ENCODE measurements around the gene GRIK5. TPM values are rescaled to one million over a fixed set of nuclear protein-coding genes. Genes with fewer than 3 reads are reported as not detected.
A peak's percentile ranks its signal among the peaks of the same experiment; 100 is the strongest.

GRIK5 gene
- total RNA-seq, 1 experiment from 2014 or later, result 0.96 TPM

- TF ChIP-seq EZH2 (IDR thresholded peaks at IDR 0.05; ENCODE audit: low read depth) (no peak), CTCF (conservative IDR thresholded peaks at IDR 0.05) (no peak)
- Histone ChIP-seq H3K27me3 (ENCODE audit: insufficient read depth, low read depth) (0 out of 2 replicates have a peak, but pooled peaks cover 1% of the 10 kb centered on the region), H3K4me2 (peak overlapping the region; percentile 81), H2AFZ (peak overlapping the region; percentile 84), H3F3A (ENCODE audit: insufficient read depth, low read depth) (peaks cover 16% of the 10 kb centered on the region; the same call in 1 of the 2 replicates), H3K79me2 (ENCODE audit: low read depth) (peaks cover 47% of the 10 kb centered on the region), H3K4me3 (peak overlapping the region; percentile 78), H3K9me2 (ENCODE audit: insufficient read depth) (no peaks in the 10 kb centered on the region), H4K20me1 (ENCODE audit: insufficient read depth) (peaks cover 26% of the 10 kb centered on the region), H3K27ac (peak overlapping the region; percentile 90), H3K36me3 (ENCODE audit: low read depth) (no peaks in the 10 kb centered on the region), H3K4me1 (replicated peaks; ENCODE audit: insufficient read depth) (peaks cover 25% of the 10 kb centered on the region), H3K9me3 (ENCODE audit: insufficient read depth, low read depth) (no peaks in the 10 kb centered on the region)
- intact Hi-C loops (cut with micrococcal nuclease; ENCODE audit: unreplicated experiment), result loop anchor here (5.0 kb wide), 3 partner anchors 42 to 187 kb away; partner anchors contain the start of gene RABAC1
- TSS peak; percentile 74 for BruUV-seq (replicated peaks)
- peak; percentile 34 to 39 for DNase-seq
- ChIA-PET CTCF (no interaction called here), POLR2A (ENCODE audit: unreplicated experiment) (no interaction called here)
Observed at GRCh38 chr19:42074513-42075363, 4.7 kb upstream of the GRIK5 start.

- ChIA-PET POLR2A (ENCODE audit: unreplicated experiment) (no interaction called here), CTCF (interaction anchor here (0.8 kb wide), 1 partner anchor 10 kb away, joined by 3 read pairs; no protein-coding TSS in a partner anchor)
- H2AFZ ChIP-seq, result no peak overlapping the region
- no peak overlapping the region for H3K4me3 ChIP-seq
- DNase-seq, result no peak
- no TSS peak for BruUV-seq (replicated peaks)
- TF ChIP-seq EZH2 (IDR thresholded peaks at IDR 0.05; ENCODE audit: low read depth), result no peak
- TF ChIP-seq CTCF (conservative IDR thresholded peaks at IDR 0.05), result no peak
- H3K27me3 ChIP-seq (ENCODE audit: insufficient read depth, low read depth), result peaks cover 36% of the 10 kb centered on the region
- intact Hi-C loops (cut with micrococcal nuclease; ENCODE audit: unreplicated experiment), result no loop called here
- H3K4me2 ChIP-seq, result no peak overlapping the region
- peaks cover 14% of the 10 kb centered on the region for H3K79me2 ChIP-seq (ENCODE audit: low read depth)
- H4K20me1 ChIP-seq (ENCODE audit: insufficient read depth), result no peaks in the 10 kb centered on the region
- H3K4me1 ChIP-seq (replicated peaks; ENCODE audit: insufficient read depth), result peaks cover 11% of the 10 kb centered on the region; the same call in 1 of the 2 replicates
- H3F3A ChIP-seq (ENCODE audit: insufficient read depth, low read depth), result peaks cover 10% of the 10 kb centered on the region; the same call in 1 of the 2 replicates
- H3K27ac ChIP-seq, result no peak overlapping the region
- no peaks in the 10 kb centered on the region for H3K9me3 ChIP-seq (ENCODE audit: insufficient read depth, low read depth)
- no peaks in the 10 kb centered on the region for H3K9me2 ChIP-seq (ENCODE audit: insufficient read depth)
- no peaks in the 10 kb centered on the region for H3K36me3 ChIP-seq (ENCODE audit: low read depth)
Observed at GRCh38 chr19:42071247-42071646, 1.2 kb upstream of the GRIK5 start.

GRCh38 chr19:42068756-42069571 lies 1.0 kb downstream of the GRIK5 start:
- H2AFZ ChIP-seq, result no peak overlapping the region
- no peaks in the 10 kb centered on the region for H3K9me2 ChIP-seq (ENCODE audit: insufficient read depth)
- H3K79me2 ChIP-seq (ENCODE audit: low read depth), result no peaks in the 10 kb centered on the region
- H3K4me3 ChIP-seq, result no peak overlapping the region
- H4K20me1 ChIP-seq (ENCODE audit: insufficient read depth), result no peaks in the 10 kb centered on the region
- ChIA-PET POLR2A (ENCODE audit: unreplicated experiment) (no interaction called here), CTCF (no interaction called here)
- BruUV-seq (replicated peaks), result no TSS peak
- DNase-seq, result no peak
- TF ChIP-seq CTCF (conservative IDR thresholded peaks at IDR 0.05) (no peak), EZH2 (IDR thresholded peaks at IDR 0.05; ENCODE audit: low read depth) (no peak)
- peaks cover 10% of the 10 kb centered on the region; the same call in 1 of the 2 replicates for H3F3A ChIP-seq (ENCODE audit: insufficient read depth, low read depth)
- intact Hi-C loops (cut with micrococcal nuclease; ENCODE audit: unreplicated experiment), result no loop called here
- no peaks in the 10 kb centered on the region for H3K36me3 ChIP-seq (ENCODE audit: low read depth)
- no peak overlapping the region for H3K27ac ChIP-seq
- no peaks in the 10 kb centered on the region for H3K9me3 ChIP-seq (ENCODE audit: insufficient read depth, low read depth)
- H3K27me3 ChIP-seq (ENCODE audit: insufficient read depth, low read depth), result peaks cover 37% of the 10 kb centered on the region
- H3K4me1 ChIP-seq (replicated peaks; ENCODE audit: insufficient read depth), result 0 out of 2 replicates have a peak, but pooled peaks cover 4% of the 10 kb centered on the region
- H3K4me2 ChIP-seq, result no peak overlapping the region

Measured in PC-9 (cell line).